ENCODE data around the gene HECA. TPM values are rescaled to one million over a fixed set of nuclear protein-coding genes. Genes with fewer than 3 reads are reported as not detected.
A peak's percentile ranks its signal among the peaks of the same experiment; 100 is the strongest.
"Not testable (repeated sequence)": the region's sequence is repeated elsewhere in the genome, so short reads cannot be mapped to it uniquely, and the experiment has no call there.

HECA gene
- total RNA-seq, 1 donor from 2014 or later: 56.3 TPM

GRCh38 chr6:139134064-139134395, 850 bp upstream of the HECA start:
- FAIRE-seq (no peak), DNase-seq (ENCODE audit: low spot score in 2 of 2) (no peak)

GRCh38 chr6:139135578-139136545, 982 bp downstream of the HECA start:
- DNase-seq (ENCODE audit: low spot score in 2 of 2) (peak; percentile 40 to 57), FAIRE-seq (no peak)

GRCh38 chr6:139137706-139138105, 2.8 kb downstream of the HECA start:
- DNase-seq (ENCODE audit: low spot score in 2 of 2) (no peak), FAIRE-seq (no peak)

GRCh38 chr6:139140854-139141253, 6.0 kb downstream of the HECA start:
- not testable (repeated sequence) for FAIRE-seq; DNase-seq (ENCODE audit: low spot score in 2 of 2)

GRCh38 chr6:139142262-139142661, 7.4 kb downstream of the HECA start:
- FAIRE-seq (no peak), DNase-seq (ENCODE audit: low spot score in 2 of 2) (no peak)

DNA sequence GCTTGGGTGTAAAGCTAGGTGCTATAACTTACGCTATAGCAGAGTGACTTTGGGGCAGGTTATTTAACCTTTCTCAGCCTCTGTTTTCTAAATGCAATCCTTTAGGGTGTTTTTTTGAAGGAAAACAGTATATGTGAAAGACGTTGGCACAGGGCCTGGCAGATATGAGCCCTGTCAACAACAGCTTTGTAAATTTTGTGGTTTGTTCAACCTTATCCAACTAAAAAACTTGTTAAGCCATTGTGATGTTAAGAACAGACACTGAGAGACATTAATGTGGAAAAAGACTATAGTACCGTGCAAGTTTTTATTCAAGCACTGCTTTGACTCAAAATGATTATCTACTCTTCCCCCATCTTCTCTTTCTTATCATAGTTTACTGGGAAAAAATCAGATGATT, 8.2 kb downstream of the HECA start:
- FAIRE-seq: no peak

DNA sequence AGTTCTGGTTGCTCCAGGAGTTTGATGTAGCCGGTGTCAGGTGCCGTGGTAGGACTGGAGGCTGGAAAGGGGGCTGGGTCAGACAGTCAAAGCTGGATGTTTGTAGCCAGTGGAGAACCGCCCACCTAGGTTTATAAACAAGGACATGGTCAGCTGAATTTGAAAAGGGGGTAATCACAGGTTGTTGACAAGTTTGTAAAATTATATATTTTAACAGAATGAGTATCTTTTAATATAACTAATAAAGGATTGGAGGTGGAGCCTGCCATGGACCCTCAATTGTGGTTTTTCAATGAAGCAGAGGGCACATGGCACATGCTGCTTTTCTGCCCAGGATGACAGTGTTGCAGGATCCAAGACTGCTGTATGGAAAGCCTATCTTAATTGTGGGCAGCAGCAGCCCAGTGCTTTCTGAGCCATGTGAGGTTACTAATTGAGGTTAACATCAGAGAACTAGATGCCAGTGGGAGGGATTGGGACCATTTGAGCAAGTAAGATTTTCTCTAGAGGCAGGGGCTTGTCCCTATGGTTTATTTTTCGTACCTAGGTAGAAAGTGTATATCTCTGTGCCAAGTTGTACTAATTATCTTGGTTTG, 9.7 kb downstream of the HECA start:
- no peak for DNase-seq (ENCODE audit: low spot score in 2 of 2)
- FAIRE-seq: no peak

More for the DNA sequence above, 8.2 kb downstream of the HECA start:
- DNase-seq (ENCODE audit: low spot score in 2 of 2): no peak

GRCh38 chr6:139145661-139146060, 10.8 kb downstream of the HECA start:
- FAIRE-seq: no peak
- no peak for DNase-seq (ENCODE audit: low spot score in 2 of 2)

GRCh38 chr6:139146317-139146726, 11.4 kb downstream of the HECA start:
- FAIRE-seq: no peak

GRCh38 chr6:139147628-139148027, 12.7 kb downstream of the HECA start:
- no peak for FAIRE-seq
- no peak for DNase-seq (ENCODE audit: low spot score in 2 of 2)

More at GRCh38 chr6:139146317-139146726, 11.4 kb downstream of the HECA start:
- DNase-seq (ENCODE audit: low spot score in 2 of 2): no peak

DNA sequence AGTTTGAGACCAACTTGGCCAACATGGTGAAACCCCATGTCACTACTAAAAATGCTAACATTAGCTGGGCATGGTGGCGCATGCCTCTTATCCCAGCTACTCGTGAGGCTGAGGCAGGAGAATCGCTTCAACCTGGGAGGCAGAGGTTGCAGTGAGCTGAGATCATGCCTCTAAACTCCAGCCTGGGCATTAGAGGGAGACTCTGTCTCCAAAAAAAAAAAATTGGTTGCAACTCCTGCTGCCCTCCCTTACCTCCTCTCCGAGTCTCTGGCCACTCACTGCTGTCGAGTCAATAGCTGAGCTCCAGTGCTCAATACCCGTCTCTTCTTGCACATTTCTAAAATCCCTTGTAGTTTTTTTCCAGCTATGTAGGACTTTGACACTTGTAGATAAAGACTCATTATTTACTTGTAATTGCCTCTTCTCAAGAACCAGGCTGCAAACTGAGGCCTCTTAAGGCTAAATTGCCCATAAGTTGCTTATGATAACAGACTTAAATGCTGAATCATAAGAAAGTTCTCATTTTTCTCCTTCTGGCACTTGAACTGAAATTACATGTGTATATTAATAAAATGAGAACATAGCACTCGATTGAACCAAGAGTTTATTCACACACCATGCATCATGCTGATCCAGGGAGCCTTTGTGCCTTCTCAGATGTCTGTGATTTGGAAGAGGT, 13.8 kb downstream of the HECA start:
- DNase-seq (ENCODE audit: low spot score in 2 of 2) (no peak), FAIRE-seq (no peak)

- no peak for FAIRE-seq
- DNase-seq (ENCODE audit: low spot score in 2 of 2): no peak
These were observed 14.5 kb downstream of the HECA start for GRCh38 chr6:139149383-139149782.

DNA sequence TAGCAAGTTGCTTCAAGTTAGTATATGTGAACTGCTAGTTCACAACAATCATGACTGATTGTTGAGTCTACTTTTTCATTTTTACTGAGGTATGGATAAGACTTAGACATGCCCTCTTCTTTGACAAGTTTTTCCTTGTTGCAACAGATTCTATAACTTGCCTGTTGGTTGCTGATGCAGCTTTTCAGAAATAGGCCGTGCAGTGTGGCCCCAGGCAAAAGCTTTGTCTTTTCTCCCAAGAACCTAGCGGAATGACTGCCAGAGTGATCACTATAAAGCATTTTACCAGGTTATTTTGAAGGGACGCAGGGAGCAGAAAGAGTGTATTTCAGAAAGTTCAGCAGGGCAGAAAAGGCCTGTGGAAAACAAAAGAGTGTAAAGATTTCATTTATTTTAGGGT, 16.0 kb downstream of the HECA start:
- DNase-seq (ENCODE audit: low spot score in 2 of 2) (no peak), FAIRE-seq (no peak)

- DNase-seq (ENCODE audit: low spot score in 2 of 2) (no peak), FAIRE-seq (no peak)
These were observed 16.7 kb downstream of the HECA start for GRCh38 chr6:139151425-139152087.

DNA sequence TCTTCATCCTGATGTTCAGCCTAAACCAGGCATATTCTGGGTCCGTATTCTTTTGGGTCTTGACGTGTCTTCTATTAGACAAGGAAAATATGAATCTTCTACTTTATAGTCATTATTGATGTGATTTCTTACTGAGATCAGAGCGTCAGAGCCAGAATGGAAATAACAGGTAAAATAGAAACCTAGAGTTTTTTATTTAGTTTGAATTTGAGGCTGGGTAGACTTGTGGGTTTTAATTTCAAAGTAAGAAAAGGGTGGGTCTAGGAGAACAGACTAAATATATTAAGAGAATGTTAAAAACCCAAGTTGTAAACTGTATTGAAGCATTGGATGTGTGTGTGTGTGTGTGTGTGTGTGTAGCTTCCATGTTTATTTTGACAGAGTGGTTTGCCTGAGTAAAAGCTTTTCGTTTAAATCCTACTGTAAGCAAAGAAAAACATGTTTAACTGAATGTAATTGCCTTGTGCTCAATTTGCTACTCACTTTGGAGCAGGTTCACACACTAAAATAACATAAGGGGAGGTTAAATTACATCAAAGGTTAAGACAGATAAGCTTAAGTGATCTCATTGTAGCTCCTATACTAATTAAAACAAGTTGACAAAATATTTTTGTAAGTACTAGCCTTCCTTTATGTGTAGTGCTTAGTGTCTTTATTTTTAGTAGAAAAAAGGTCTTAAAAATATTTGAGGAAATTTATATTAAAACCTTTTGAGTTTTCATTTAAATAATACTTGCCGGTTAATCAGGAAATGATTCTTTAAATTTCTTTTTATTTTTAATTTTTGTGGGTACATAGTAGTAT, 17.4 kb downstream of the HECA start:
- FAIRE-seq: no peak

DNA sequence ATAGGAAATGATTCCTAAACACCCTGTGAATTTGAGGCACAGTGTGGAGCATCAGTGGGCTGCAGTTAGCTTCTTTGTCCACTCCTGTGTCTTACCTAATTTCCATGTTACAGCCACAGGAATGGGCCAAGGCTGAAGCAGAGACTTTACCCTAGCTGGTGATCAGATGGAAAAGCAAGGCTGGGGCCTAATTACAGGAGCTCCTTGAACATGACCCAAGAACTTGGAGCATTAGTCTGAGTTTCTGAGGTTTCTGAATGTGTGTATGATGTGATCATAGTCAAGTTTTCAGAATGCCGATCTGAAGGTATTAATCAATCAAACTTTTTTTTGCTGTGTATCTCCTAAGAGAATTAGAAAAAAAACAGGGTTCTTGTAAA, 18.0 kb downstream of the HECA start:
- FAIRE-seq: no peak

More for the DNA sequence above, 17.4 kb downstream of the HECA start:
- no peak for DNase-seq (ENCODE audit: low spot score in 2 of 2)

DNA sequence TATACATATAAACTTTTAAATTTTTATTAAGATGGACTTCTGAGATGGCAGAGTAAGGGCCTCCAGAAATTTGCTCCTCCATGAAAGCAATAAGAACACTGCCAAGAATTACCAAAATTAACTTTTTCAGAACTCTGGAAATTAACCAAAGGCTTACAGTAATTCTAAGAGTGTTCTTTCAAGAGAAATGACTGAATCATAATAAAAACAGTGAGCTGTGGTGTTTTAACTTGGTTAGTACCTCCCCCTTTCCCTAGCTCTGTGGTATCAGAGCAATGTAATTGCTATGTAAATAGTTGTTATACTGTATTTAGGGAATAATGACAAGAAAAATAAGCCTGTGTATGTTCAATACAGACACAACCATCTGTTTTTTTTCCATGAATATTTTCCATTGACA, 19.0 kb downstream of the HECA start:
- DNase-seq (ENCODE audit: low spot score in 2 of 2) (no peak), FAIRE-seq (no peak)

More for the DNA sequence above, 18.0 kb downstream of the HECA start:
- DNase-seq (ENCODE audit: low spot score in 2 of 2): no peak

GRCh38 chr6:139154881-139155547, 20.1 kb downstream of the HECA start:
- DNase-seq (ENCODE audit: low spot score in 2 of 2) (no peak), FAIRE-seq (no peak)

DNA sequence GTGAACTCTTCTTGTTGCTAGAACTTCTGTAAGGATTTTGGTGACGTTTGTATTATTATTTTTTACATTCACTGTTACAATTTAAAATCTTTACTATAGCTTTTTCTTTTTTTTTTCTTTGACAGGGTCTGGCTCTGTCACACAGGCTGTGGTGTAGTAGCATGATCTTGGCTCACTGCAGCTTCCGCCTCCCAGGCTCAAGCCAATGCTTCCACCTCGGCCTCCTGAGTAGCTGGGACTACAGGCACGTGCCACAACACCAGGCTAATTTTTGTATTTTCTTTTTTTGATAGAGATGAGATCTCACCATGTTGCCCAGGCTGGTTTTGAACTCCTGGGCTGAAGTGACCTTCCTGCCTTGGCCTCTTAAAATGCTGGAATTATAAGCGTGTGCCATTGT, 21.2 kb downstream of the HECA start:
- no peak for FAIRE-seq

More for the DNA sequence above, 21.2 kb downstream of the HECA start:
- no peak for DNase-seq (ENCODE audit: low spot score in 2 of 2)
